Peyer's patch (tissue), 4 donors: ENCODE results near the gene ASF1B. TPM values are rescaled to one million over a fixed set of nuclear protein-coding genes. Genes with fewer than 3 reads are reported as not detected.

Source experiments
- DNase-seq, 3 donors: peaks; one replicate each; pipeline ENCODE4 v3.0.0-alpha.2; 2017 to 2019
- H3K27ac ChIP-seq, 4 donors: fragments of 200-600 bp; sonication (generic); one replicate each; pipeline ENCODE4 v1.5.1; 2016 to 2019
- H3K27me3 ChIP-seq, 2 donors: fragments of 200-600 bp; sonication (generic); one replicate each; pipeline ENCODE4 v1.5.1; 2019
- H3K36me3 ChIP-seq, 3 donors: fragments of 200-600 bp; sonication (generic); one replicate each; pipeline ENCODE4 v1.5.1; 2016 to 2019
- H3K4me1 ChIP-seq, 4 donors: fragments of 200-600 bp; sonication (generic); one replicate each; pipeline ENCODE4 v1.5.1; 2016 to 2019
- H3K4me3 ChIP-seq, 4 donors: fragments of 200-600 bp; sonication (generic); 1 replicate in 3 of 4; 2 replicates in 1 of 4; pipeline ENCODE4 v1.5.1; 2016 to 2019; ENCODE audit warnings: mild to moderate bottlenecking in 1 of 4
- H3K9me3 ChIP-seq, 4 donors: fragments of 200-600 bp; sonication (generic); one replicate each; pipeline ENCODE4 v1.5.1; 2016 to 2019; ENCODE audit warnings: mild to moderate bottlenecking in 1 of 4
- CTCF ChIP-seq, 6 experiments: fragments of 450-650 bp in 4 of 6; fragments of 200-600 bp in 2 of 6; sonication (generic) in 1 of 6; IDR thresholded peaks; one replicate each; pipeline ENCODE4 v1.5.1; 2017 to 2019; ENCODE audit warnings: antibody characterized with exemption in 6 of 6, mild to moderate bottlenecking in 3 of 6, moderate library complexity in 1 of 6
- POLR2A ChIP-seq, 2 donors: fragments of 450-650 bp; IDR thresholded peaks; one replicate each; pipeline ENCODE4 v1.5.1; 2017; ENCODE audit warnings: antibody characterized with exemption in 2 of 2, mild to moderate bottlenecking in 2 of 2, moderate library complexity in 2 of 2
- total RNA-seq, 4 donors: library from RNA; depleted of rRNA; stranded (reverse); fragments of >200 nt; gene quantifications; one replicate each; pipeline ENCODE4 v1.1.0, GENCODE V29; 2016

ASF1B gene
- total RNA-seq, 4 donors from 2014 or later, result 2.3 to 12.4 (median 5.5) TPM

- Histone ChIP-seq H3K27me3 (no peaks in the 10 kb centered on the region), H3K36me3 (peaks cover 0 to 36% (median 0%) of the 10 kb centered on the region in 3 donors), H3K27ac (no peak overlapping the region), H3K9me3 (no peaks in the 10 kb centered on the region), H3K4me1 (no peaks in the 10 kb centered on the region), H3K4me3 (no peak overlapping the region)
- no peak for DNase-seq
- TF ChIP-seq POLR2A (IDR thresholded peaks at IDR 0.05) (no peak), CTCF (IDR thresholded peaks at IDR 0.05) (no peak)
These were observed 41.2 kb upstream of the ASF1B start for GRCh38 chr19:14177496-14178074.

GRCh38 chr19:14175351-14175792 is 39.0 kb upstream of the ASF1B start:
- Histone ChIP-seq H3K4me1 (no peaks in the 10 kb centered on the region), H3K36me3 (peaks cover 0 to 58% (median 0%) of the 10 kb centered on the region in 3 donors), H3K9me3 (no peaks in the 10 kb centered on the region), H3K27ac (no peak overlapping the region), H3K27me3 (no peaks in the 10 kb centered on the region), H3K4me3 (no peak overlapping the region)
- TF ChIP-seq POLR2A (IDR thresholded peaks at IDR 0.05), result no peak
- TF ChIP-seq CTCF (IDR thresholded peaks at IDR 0.05), result no peak
- no peak for DNase-seq

- no peak for DNase-seq
- TF ChIP-seq POLR2A (IDR thresholded peaks at IDR 0.05), result no peak
- no peak for TF ChIP-seq CTCF (IDR thresholded peaks at IDR 0.05)
- no peaks in the 10 kb centered on the region for H3K4me1 ChIP-seq
- no peaks in the 10 kb centered on the region for H3K9me3 ChIP-seq
- H3K4me3 ChIP-seq, result no peak overlapping the region
- H3K36me3 ChIP-seq, result peaks cover 0 to 63% (median 0%) of the 10 kb centered on the region in 3 donors
- no peak overlapping the region for H3K27ac ChIP-seq
- no peaks in the 10 kb centered on the region for H3K27me3 ChIP-seq
These were observed 38.5 kb upstream of the ASF1B start for GRCh38 chr19:14174883-14175282.

GRCh38 chr19:14168993-14169392 is 32.6 kb upstream of the ASF1B start:
- no peak for TF ChIP-seq POLR2A (IDR thresholded peaks at IDR 0.05)
- TF ChIP-seq CTCF (IDR thresholded peaks at IDR 0.05), result no peak
- Histone ChIP-seq H3K27ac (no peak overlapping the region), H3K4me1 (peaks cover 0 to 13% (median 4%) of the 10 kb centered on the region in 4 donors), H3K4me3 (no peak overlapping the region), H3K27me3 (no peaks in the 10 kb centered on the region), H3K36me3 (peaks cover 0 to 53% (median 0%) of the 10 kb centered on the region in 3 donors), H3K9me3 (no peaks in the 10 kb centered on the region)
- no peak for DNase-seq

- TF ChIP-seq CTCF (IDR thresholded peaks at IDR 0.05), result no peak
- TF ChIP-seq POLR2A (IDR thresholded peaks at IDR 0.05), result no peak
- H3K9me3 ChIP-seq, result no peaks in the 10 kb centered on the region
- no peak for DNase-seq
- H3K4me1 ChIP-seq, result peaks cover 0 to 13% (median 4%) of the 10 kb centered on the region in 4 donors
- no peak overlapping the region for H3K27ac ChIP-seq
- no peak overlapping the region for H3K4me3 ChIP-seq
- peaks cover 0 to 48% (median 0%) of the 10 kb centered on the region in 3 donors for H3K36me3 ChIP-seq
- no peaks in the 10 kb centered on the region for H3K27me3 ChIP-seq
These were observed 32.0 kb upstream of the ASF1B start for GRCh38 chr19:14168259-14168972.
